Fibroblast of lung (primary cell): ENCODE results near the gene TMEM135.

Experiments used
- CTCF ChIP-seq, 2 donors: IDR thresholded peaks in 1 of 2; conservative IDR thresholded peaks in 1 of 2; 1 replicate in 1 of 2; 2 replicates in 1 of 2; pipeline ENCODE4 v1.5.1; 2011 to 2012; ENCODE audit warnings: low read length in 2 of 2, control low read depth in 1 of 2, inconsistent platforms in 1 of 2, low read depth in 1 of 2, mild to moderate bottlenecking in 1 of 2
- EZH2 ChIP-seq: IDR thresholded peaks from 2 replicates; pipeline ENCODE4 v1.5.1; 2012; ENCODE audit warnings: low read length, control low read depth, mild to moderate bottlenecking; ENCODE audit errors: missing control alignments

GRCh38 chr11:87236368-87236767 lies 198.6 kb downstream of the TMEM135 start:
- no peak for TF ChIP-seq CTCF (conservative IDR thresholded peaks at IDR 0.05 in 1 of 2, IDR thresholded peaks at IDR 0.05 in 1 of 2; ENCODE audit: low read depth in 1 of 2, low read length in 2 of 2)
- no peak for TF ChIP-seq EZH2
